ENCODE data around the gene LRRC41. TPM values are rescaled to one million over a fixed set of nuclear protein-coding genes. Genes with fewer than 3 reads are reported as not detected.

Gene LRRC41
- total and polyA plus RNA-seq, 2 donors (not counting 1 experiment from before 2014, with no cell fraction given) = 20.1 to 39.0 TPM

DNA sequence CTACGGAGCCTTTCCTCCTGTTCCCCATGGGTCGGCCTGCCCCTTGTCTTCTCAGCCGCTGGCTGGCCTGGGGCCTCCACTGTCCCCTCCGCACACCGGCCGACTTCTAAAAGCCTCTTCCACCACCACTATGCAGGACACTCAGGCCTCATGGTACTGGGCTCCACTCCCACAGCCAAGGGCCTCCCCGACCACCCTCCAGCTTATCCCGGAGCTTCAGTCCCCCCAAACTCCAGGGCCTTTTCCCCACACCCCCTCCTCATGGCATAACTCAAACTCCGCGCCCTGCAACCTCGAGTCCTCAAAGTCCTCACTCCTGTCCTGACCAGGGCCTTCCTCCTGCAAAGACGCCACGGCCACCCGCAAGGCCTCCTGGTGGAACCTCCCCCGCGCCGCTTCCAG is 2.0 kb downstream of the LRRC41 start:
- Histone ChIP-seq H3K4me1 (ENCODE audit: control insufficient read depth in 2 of 2, insufficient read depth in 2 of 2, low read length in 2 of 2) (peaks cover 19 to 29% of the 10 kb centered on the region in 2 donors), H3K9me3 (ENCODE audit: control extremely low read depth in 1 of 3, control insufficient read depth in 2 of 3, insufficient read depth in 1 of 3, low read length in 2 of 3) (no peaks in the 10 kb centered on the region), H3K79me2 (ENCODE audit: control insufficient read depth, insufficient read depth, low read length) (peaks cover 75% of the 10 kb centered on the region), H3K9ac (ENCODE audit: low read length) (peak overlapping the region; percentile 95), H2AFZ (ENCODE audit: insufficient read depth, low read depth, low read length, poor library complexity, severe bottlenecking) (peak overlapping the region; percentile 92), H3K27me3 (replicated peaks in 1 of 4; ENCODE audit: control extremely low read depth in 1 of 4, control insufficient read depth in 3 of 4, insufficient read depth in 4 of 4, low read length in 3 of 4) (no peaks in the 10 kb centered on the region), H4K20me1 (ENCODE audit: control insufficient read depth, insufficient read depth, low read length, poor library complexity, severe bottlenecking) (peaks cover 32% of the 10 kb centered on the region), H3K4me2 (replicated peaks; ENCODE audit: low read depth, low read length, poor library complexity, severe bottlenecking) (peak overlapping the region; percentile 97), H3K36me3 (replicated peaks in 1 of 2; ENCODE audit: control extremely low read depth in 1 of 2, control insufficient read depth in 1 of 2, extremely low read depth in 1 of 2, insufficient read depth in 2 of 2, low read length in 1 of 2) (peaks cover 0 to 17% of the 10 kb centered on the region in 2 experiments), H3K27ac (ENCODE audit: low read length in 2 of 2) (peak overlapping the region; percentile 77 to 92), H3K4me3 (ENCODE audit: control extremely low read depth in 1 of 5, extremely low read depth in 1 of 5, insufficient read depth in 1 of 5, low read depth in 2 of 5, low read length in 4 of 5) (peak overlapping the region in 4 of 5 experiments; percentile 67 to 98 (median 80))
- WGBS (ENCODE audit: insufficient coverage) = 24% methylated on average over 17 of the region's 17 CpGs
- Mint-ChIP-seq H3K27ac (peak overlapping the region; percentile 99), H3K4me3 (peak overlapping the region; percentile 100), H3K4me1 (peaks cover 37% of the 10 kb centered on the region), H3K9me3 (ENCODE audit: insufficient read depth) (no peaks in the 10 kb centered on the region), H3K27me3 (no peaks in the 10 kb centered on the region)
- no peak for ATAC-seq (ENCODE audit: low read depth)
- ChIA-PET CTCF (interaction anchor here (0.9 to 2.4 kb wide), 3 partner anchors 32 to 46 kb away, joined by 4 to 10 read pairs (median 6); no protein-coding TSS in a partner anchor), POLR2A (no interaction called here)
- DNase-seq = no peak
- intact Hi-C loops (cut with micrococcal nuclease) = loop anchor here (5.0 kb wide), 3 partner anchors 169 to 416 kb away; partner anchors contain the start of genes EFCAB14, MKNK1 and PIK3R3
- TF ChIP-seq, protein P1, sequence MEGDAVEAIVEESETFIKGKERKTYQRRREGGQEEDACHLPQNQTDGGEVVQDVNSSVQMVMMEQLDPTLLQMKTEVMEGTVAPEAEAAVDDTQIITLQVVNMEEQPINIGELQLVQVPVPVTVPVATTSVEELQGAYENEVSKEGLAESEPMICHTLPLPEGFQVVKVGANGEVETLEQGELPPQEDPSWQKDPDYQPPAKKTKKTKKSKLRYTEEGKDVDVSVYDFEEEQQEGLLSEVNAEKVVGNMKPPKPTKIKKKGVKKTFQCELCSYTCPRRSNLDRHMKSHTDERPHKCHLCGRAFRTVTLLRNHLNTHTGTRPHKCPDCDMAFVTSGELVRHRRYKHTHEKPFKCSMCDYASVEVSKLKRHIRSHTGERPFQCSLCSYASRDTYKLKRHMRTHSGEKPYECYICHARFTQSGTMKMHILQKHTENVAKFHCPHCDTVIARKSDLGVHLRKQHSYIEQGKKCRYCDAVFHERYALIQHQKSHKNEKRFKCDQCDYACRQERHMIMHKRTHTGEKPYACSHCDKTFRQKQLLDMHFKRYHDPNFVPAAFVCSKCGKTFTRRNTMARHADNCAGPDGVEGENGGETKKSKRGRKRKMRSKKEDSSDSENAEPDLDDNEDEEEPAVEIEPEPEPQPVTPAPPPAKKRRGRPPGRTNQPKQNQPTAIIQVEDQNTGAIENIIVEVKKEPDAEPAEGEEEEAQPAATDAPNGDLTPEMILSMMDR (IDR thresholded peaks at IDR 0.05) = no peak

DNA sequence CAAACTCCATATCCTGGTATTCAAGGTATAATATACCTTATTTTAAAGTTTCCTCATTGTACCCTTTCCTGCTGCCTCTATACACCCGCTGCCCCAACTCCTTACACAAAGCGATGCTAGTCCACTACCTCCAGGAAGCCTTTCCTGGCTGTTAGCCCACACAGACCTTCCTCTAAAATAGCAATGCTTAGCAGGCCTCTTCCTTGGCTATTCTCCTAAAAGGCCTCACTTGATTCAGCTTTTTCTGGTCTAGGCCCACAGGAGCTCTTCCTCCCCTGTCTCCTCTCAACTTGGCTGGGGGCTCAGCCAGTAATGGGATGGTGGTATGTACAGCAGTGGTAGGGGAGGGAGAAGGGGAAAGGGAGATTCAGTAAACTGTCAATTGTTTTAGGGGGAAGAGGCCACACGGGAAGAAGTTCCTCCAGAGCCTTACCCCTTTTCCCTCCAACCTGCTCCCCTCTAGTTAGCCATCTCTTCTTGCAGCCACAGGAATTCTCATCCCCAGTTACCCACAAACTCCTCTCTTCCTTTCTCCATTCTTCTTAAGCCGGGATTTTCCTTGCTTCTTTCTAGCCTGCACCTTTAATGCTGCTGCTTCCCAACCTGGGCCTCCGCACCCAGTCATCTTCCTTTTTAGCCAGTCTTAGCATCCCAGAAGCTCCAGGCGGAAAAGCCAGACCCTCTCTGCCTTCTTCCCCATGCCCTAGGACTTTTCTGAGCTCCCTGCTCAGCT is 2.6 kb downstream of the LRRC41 start:
- H3K36me3 ChIP-seq (replicated peaks in 1 of 2; ENCODE audit: control extremely low read depth in 1 of 2, control insufficient read depth in 1 of 2, extremely low read depth in 1 of 2, insufficient read depth in 2 of 2, low read length in 1 of 2) = peaks cover 0 to 20% of the 10 kb centered on the region in 2 experiments
- no peaks in the 10 kb centered on the region for H3K9me3 ChIP-seq (ENCODE audit: control extremely low read depth in 1 of 3, control insufficient read depth in 2 of 3, insufficient read depth in 1 of 3, low read length in 2 of 3)
- WGBS (ENCODE audit: insufficient coverage) = 81% methylated on average over 4 of the region's 6 CpGs
- no peak for TF ChIP-seq EZH2 (IDR thresholded peaks at IDR 0.05; ENCODE audit: borderline replicate concordance, insufficient read depth, low read depth, low read length, poor library complexity, severe bottlenecking)
- TF ChIP-seq, protein P1 (IDR thresholded peaks at IDR 0.05) = no peak
- no peak overlapping the region for H2AFZ ChIP-seq (ENCODE audit: insufficient read depth, low read depth, low read length, poor library complexity, severe bottlenecking)
- H3K9me3 Mint-ChIP-seq (ENCODE audit: insufficient read depth) = no peaks in the 10 kb centered on the region
- ChIA-PET POLR2A (no interaction called here), CTCF (interaction anchor here (0.9 to 2.4 kb wide), 3 partner anchors 32 to 47 kb away, joined by 4 to 10 read pairs (median 6); no protein-coding TSS in a partner anchor)
- peak overlapping the region; percentile 95 for H3K9ac ChIP-seq (ENCODE audit: low read length)
- peaks cover 30% of the 10 kb centered on the region for H4K20me1 ChIP-seq (ENCODE audit: control insufficient read depth, insufficient read depth, low read length, poor library complexity, severe bottlenecking)
- H3K27me3 Mint-ChIP-seq = no peaks in the 10 kb centered on the region
- H3K27me3 ChIP-seq (replicated peaks in 1 of 4; ENCODE audit: control extremely low read depth in 1 of 4, control insufficient read depth in 3 of 4, insufficient read depth in 4 of 4, low read length in 3 of 4) = no peaks in the 10 kb centered on the region
- H3K4me2 ChIP-seq (replicated peaks; ENCODE audit: low read depth, low read length, poor library complexity, severe bottlenecking) = peak overlapping the region; percentile 97
- H3K79me2 ChIP-seq (ENCODE audit: control insufficient read depth, insufficient read depth, low read length) = peaks cover 70% of the 10 kb centered on the region
- peak overlapping the region; percentile 99 for H3K27ac Mint-ChIP-seq
- peak overlapping the region in 1 of 2 donors; percentile 92 for H3K27ac ChIP-seq (ENCODE audit: low read length in 2 of 2)
- peaks cover 34% of the 10 kb centered on the region for H3K4me1 Mint-ChIP-seq
- H3K4me1 ChIP-seq (ENCODE audit: control insufficient read depth in 2 of 2, insufficient read depth in 2 of 2, low read length in 2 of 2) = peaks cover 19 to 29% of the 10 kb centered on the region in 2 donors
- ATAC-seq (ENCODE audit: low read depth) (no peak), DNase-seq (no peak)
- intact Hi-C loops (cut with micrococcal nuclease) = loop anchor here (5.0 kb wide), 3 partner anchors 169 to 416 kb away; partner anchors contain the start of genes EFCAB14, MKNK1 and PIK3R3
- peak overlapping the region; percentile 100 for H3K4me3 Mint-ChIP-seq
- H3K4me3 ChIP-seq (ENCODE audit: control extremely low read depth in 1 of 5, extremely low read depth in 1 of 5, insufficient read depth in 1 of 5, low read depth in 2 of 5, low read length in 4 of 5) = peak overlapping the region in 3 of 5 experiments; percentile 67 to 82 (median 79)

All from B cell (primary cell).